GM21526 (cell line): ENCODE data around the gene PTPRD.

ENCODE experiments used
- ATAC-seq: cut with Tn5 transposase; IDR thresholded peaks from one replicate; pipeline ENCODE4 v1.9.1; 2021; ENCODE audit warnings: moderate library complexity; ENCODE audit not compliant: unreplicated experiment, low FRiP score

Gene PTPRD

DNA sequence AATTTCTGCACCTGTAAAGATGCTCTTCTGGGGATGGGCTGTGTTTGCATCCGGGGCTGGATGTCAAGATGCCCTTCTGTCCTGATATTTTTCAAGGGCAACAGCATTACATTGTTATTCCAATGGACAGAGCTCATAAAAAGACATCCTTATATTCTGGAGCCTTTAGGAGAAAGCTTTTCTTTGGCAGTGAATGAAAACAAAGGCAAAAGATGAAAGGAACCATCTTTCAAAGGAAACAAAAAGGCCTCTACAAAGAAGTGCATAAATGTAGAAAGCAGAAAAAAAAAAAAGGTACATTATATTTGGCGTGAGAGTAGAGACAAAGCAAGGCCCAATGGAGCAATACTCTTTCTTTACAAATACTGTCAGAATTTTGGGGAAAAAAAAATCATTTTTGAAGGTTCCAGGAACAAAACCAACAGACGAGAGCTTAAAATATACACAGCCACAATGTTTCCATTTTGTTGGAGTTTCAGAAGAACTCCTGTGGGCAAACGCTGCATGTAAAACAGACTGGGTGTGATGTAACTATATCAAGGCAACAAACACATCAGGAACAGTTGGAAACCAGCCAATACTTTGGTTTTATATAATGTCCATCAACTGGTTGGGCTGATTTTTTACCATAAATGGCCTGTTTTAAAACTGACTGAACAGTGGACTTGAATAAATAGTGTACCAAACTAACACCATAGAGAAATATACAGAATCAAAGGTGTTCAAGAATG, 1927.7 kb downstream of the PTPRD start:
- no peak for ATAC-seq

- ATAC-seq, result no peak
Observed at GRCh38 chr9:8683496-8683895, 1929.3 kb downstream of the PTPRD start.

DNA sequence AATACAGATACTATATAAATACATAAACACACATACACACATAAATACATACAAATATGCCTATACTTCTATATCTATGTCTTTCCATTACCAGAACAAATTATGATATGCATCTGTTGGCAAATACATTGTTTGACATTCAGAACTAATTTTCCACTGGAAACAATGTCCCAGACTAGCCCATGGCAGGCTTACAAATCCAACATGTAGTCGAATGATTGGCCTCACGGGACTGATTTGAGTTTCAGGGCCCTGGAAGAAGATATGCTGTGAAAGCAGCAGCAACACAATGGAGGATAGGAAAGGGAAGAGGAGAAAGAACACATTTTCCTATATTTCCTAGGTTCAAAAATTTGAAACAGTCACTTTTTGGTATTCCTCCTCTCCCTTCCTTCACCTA, 1932.1 kb downstream of the PTPRD start:
- no peak for ATAC-seq

GRCh38 chr9:8680157-8680556, 1932.6 kb downstream of the PTPRD start:
- ATAC-seq, result no peak

- no peak for ATAC-seq
Observed at GRCh38 chr9:8679371-8679822, 1933.4 kb downstream of the PTPRD start.

DNA sequence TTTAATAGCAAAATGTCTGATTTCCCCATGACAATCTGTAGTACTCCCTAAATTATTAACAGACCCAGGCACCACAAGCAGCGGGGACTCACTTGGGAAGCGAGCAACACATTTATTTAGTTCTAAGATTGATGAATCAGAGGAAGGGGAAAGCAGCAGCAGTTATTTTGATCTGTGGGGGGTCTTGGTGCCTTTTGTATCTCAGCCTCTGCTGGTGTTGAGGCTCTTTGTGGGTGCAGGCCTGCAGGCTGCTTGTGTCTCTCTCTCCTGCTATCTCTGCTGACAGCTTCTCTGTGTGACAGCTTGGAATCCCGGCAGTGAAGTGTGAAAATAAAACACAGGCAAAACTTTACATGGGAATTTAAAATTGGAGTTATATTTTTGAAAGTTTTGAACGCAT, 1935.1 kb downstream of the PTPRD start:
- no peak for ATAC-seq

DNA sequence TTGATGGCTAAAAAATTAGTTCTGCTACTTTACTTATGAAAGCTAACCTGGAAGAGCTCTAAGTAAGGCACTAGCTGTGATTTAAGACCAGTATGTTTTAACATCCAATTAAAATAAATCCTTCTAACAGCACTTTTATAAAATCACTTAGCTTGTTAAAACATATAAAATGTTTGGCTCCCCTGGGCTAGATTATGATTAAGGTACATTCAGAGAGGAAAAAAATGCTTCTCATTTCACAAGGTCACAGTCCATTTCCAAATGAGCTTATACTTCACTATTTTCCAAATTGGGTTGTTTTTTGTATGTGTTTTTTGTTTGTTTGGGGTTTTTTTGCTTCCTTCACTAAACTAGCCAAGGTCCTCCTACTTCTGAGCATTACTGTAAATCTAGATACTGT, 1938.3 kb downstream of the PTPRD start:
- no peak for ATAC-seq

GRCh38 chr9:8673830-8674229, 1939.0 kb downstream of the PTPRD start:
- no peak for ATAC-seq

GRCh38 chr9:8670751-8671150, 1942.1 kb downstream of the PTPRD start:
- ATAC-seq, result no peak

- ATAC-seq, result no peak
Observed at GRCh38 chr9:8668751-8669150, 1944.1 kb downstream of the PTPRD start.

DNA sequence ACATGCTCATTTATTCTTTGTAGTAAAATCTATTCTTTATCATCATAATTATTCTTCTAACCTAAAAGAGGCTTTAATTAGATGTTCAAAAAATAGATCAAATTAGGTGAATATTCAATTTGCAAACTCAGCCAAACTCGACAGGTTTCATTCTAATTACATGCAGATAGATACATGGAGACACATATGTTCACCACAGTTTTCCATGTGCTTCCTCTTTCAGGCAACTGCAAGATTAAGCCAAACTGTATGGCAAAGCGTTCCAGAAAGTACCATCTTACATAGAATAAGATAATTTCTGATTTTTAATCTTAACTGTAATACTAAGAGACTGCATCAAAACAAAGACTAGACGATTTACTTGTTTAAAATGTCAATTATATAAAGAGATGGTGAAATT, 1944.6 kb downstream of the PTPRD start:
- no peak for ATAC-seq

DNA sequence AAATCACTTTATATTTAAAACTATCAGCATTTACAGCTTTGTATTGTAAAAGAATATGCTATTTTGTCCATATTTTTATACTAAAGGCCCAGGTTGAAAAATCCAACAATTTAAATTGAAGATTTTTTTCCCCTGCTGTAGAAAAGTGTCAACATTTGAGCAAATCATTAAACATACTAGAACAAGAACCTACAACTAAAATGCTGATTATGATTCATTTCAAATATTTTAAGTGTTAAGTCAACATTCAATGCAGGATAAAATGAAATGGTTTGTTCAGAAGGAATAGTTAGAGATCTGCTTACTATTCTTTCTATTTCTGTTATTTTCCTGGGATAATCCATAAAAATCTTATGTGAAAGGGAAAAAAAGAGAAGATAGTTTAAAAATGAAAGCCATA, 1946.7 kb downstream of the PTPRD start:
- no peak for ATAC-seq

- no peak for ATAC-seq
Observed at GRCh38 chr9:8660383-8660782, 1952.4 kb downstream of the PTPRD start.

- ATAC-seq, result no peak
Observed at GRCh38 chr9:8659108-8659507, 1953.7 kb downstream of the PTPRD start.

DNA sequence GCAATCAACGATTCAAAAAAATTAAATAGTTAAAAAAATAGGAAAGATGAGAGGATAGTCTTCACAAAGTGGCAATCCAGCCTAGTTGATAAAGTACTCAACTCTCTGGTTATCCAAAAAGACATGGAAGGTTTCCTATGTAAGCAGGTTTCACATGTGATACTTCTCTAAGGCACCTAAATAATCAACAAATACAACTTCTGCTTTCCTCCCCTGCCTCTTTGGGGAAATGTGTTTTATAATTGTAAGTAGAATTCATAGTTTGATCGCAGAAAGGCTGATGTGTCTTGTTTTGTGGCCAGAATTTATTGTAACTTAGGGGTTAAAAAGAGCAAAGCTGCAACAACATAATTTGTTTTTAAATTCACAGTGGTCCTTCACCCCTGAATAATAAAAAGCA, 1957.7 kb downstream of the PTPRD start:
- ATAC-seq, result no peak

DNA sequence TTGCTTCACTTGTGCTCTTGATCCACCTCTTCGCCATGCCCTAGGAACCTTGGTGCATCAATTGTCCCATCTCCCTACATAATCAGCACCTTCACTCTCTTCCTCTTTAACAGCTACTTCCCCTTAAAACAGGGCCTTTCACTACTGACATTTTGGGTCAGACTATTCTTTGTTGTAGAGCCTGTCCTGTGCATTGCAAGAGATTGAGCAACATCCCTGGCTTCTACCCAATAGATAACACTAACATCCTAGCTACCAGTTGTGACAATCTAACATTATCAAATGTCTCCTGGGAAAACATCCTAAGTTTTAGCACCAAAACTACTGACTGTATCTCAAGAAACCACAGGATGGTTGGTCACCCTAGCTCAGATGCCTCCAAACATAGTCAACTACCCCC, 1958.9 kb downstream of the PTPRD start:
- no peak for ATAC-seq

GRCh38 chr9:8653111-8653510, 1959.7 kb downstream of the PTPRD start:
- no peak for ATAC-seq

- ATAC-seq, result no peak
Observed at GRCh38 chr9:8652255-8652654, 1960.5 kb downstream of the PTPRD start.

DNA sequence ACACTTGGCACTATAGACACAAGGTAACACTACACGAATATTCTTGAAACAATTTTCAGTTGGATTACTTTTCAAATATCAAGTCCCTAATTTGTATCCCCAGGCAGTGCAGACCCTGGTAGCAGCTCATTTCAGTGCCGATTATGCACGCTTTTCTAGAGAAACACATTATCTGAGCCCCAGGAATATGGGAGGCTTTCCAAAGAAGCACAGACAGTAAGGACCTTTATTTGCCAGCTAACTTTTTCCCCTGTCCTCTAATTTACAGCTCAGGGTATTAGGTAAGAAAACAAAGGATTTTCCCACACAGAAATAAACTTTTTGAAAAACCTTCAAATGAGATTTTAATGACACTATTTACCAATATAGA, 1961.0 kb downstream of the PTPRD start:
- ATAC-seq, result no peak

GRCh38 chr9:8651070-8651845, 1961.5 kb downstream of the PTPRD start:
- no peak for ATAC-seq

- ATAC-seq, result no peak
Observed at GRCh38 chr9:8649807-8650206, 1963.0 kb downstream of the PTPRD start.

GRCh38 chr9:8649160-8649559, 1963.6 kb downstream of the PTPRD start:
- ATAC-seq, result no peak
